ENCODE results near the gene AMFR. TPM values are rescaled to one million over a fixed set of nuclear protein-coding genes. Genes with fewer than 3 reads are reported as not detected.

The AMFR gene
- total and polyA plus RNA-seq, 2 of the 8 experiments (the other 6 are each of a cell fraction or from before 2014, with no cell fraction given): 18.6 to 21.7 TPM

DNA sequence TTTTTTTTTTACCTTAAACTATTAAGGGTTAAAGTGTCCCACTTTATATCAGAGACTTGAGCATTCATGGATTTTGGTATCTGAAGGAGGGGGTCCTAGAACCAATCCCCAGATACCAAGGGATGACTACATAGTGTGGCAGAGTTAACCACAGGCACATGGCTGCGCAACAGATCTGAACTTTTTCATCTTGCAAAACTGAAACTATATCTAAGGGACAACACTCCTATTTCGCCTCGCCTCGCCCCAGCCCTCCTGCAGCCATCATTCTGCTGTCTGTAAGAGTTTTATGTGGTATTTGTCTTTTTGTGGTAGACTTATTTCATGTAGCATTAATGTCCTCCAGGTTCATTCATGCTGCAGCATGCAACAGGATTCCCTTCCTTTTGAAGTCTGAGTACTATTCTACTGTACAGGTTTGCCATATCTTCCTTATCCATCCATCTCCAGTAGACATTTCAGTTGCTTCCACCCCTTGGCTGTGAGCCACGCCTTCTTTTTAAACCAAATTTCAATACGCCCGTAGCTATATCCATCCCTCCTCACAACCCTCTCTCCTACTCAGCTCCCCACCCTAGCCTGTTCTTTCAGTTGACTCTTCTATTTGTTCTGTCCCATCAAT is 53.2 kb downstream of the AMFR start (continued):
- TF ChIP-seq, protein P1, sequence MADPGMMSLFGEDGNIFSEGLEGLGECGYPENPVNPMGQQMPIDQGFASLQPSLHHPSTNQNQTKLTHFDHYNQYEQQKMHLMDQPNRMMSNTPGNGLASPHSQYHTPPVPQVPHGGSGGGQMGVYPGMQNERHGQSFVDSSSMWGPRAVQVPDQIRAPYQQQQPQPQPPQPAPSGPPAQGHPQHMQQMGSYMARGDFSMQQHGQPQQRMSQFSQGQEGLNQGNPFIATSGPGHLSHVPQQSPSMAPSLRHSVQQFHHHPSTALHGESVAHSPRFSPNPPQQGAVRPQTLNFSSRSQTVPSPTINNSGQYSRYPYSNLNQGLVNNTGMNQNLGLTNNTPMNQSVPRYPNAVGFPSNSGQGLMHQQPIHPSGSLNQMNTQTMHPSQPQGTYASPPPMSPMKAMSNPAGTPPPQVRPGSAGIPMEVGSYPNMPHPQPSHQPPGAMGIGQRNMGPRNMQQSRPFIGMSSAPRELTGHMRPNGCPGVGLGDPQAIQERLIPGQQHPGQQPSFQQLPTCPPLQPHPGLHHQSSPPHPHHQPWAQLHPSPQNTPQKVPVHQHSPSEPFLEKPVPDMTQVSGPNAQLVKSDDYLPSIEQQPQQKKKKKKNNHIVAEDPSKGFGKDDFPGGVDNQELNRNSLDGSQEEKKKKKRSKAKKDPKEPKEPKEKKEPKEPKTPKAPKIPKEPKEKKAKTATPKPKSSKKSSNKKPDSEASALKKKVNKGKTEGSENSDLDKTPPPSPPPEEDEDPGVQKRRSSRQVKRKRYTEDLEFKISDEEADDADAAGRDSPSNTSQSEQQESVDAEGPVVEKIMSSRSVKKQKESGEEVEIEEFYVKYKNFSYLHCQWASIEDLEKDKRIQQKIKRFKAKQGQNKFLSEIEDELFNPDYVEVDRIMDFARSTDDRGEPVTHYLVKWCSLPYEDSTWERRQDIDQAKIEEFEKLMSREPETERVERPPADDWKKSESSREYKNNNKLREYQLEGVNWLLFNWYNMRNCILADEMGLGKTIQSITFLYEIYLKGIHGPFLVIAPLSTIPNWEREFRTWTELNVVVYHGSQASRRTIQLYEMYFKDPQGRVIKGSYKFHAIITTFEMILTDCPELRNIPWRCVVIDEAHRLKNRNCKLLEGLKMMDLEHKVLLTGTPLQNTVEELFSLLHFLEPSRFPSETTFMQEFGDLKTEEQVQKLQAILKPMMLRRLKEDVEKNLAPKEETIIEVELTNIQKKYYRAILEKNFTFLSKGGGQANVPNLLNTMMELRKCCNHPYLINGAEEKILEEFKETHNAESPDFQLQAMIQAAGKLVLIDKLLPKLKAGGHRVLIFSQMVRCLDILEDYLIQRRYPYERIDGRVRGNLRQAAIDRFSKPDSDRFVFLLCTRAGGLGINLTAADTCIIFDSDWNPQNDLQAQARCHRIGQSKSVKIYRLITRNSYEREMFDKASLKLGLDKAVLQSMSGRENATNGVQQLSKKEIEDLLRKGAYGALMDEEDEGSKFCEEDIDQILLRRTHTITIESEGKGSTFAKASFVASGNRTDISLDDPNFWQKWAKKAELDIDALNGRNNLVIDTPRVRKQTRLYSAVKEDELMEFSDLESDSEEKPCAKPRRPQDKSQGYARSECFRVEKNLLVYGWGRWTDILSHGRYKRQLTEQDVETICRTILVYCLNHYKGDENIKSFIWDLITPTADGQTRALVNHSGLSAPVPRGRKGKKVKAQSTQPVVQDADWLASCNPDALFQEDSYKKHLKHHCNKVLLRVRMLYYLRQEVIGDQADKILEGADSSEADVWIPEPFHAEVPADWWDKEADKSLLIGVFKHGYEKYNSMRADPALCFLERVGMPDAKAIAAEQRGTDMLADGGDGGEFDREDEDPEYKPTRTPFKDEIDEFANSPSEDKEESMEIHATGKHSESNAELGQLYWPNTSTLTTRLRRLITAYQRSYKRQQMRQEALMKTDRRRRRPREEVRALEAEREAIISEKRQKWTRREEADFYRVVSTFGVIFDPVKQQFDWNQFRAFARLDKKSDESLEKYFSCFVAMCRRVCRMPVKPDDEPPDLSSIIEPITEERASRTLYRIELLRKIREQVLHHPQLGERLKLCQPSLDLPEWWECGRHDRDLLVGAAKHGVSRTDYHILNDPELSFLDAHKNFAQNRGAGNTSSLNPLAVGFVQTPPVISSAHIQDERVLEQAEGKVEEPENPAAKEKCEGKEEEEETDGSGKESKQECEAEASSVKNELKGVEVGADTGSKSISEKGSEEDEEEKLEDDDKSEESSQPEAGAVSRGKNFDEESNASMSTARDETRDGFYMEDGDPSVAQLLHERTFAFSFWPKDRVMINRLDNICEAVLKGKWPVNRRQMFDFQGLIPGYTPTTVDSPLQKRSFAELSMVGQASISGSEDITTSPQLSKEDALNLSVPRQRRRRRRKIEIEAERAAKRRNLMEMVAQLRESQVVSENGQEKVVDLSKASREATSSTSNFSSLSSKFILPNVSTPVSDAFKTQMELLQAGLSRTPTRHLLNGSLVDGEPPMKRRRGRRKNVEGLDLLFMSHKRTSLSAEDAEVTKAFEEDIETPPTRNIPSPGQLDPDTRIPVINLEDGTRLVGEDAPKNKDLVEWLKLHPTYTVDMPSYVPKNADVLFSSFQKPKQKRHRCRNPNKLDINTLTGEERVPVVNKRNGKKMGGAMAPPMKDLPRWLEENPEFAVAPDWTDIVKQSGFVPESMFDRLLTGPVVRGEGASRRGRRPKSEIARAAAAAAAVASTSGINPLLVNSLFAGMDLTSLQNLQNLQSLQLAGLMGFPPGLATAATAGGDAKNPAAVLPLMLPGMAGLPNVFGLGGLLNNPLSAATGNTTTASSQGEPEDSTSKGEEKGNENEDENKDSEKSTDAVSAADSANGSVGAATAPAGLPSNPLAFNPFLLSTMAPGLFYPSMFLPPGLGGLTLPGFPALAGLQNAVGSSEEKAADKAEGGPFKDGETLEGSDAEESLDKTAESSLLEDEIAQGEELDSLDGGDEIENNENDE (IDR thresholded peaks at IDR 0.05; ENCODE audit: insufficient replicate concordance, low read length): no peak
- TF ChIP-seq POLR2AphosphoS5 (IDR thresholded peaks at IDR 0.05; ENCODE audit: low read depth, low read length): no peak
- TF ChIP-seq CTCF (IDR thresholded peaks at IDR 0.05; ENCODE audit: control extremely low read depth in 1 of 3, insufficient read depth in 1 of 3, low read depth in 1 of 3, low read length in 3 of 3): no peak
- no peak for TF ChIP-seq RAD21 (IDR thresholded peaks at IDR 0.05 in 1 of 2, conservative IDR thresholded peaks at IDR 0.05 in 1 of 2; ENCODE audit: low read depth in 2 of 2, low read length in 2 of 2)
- TF ChIP-seq TBP (IDR thresholded peaks at IDR 0.05; ENCODE audit: low read depth, low read length): no peak
